VCaP (cell line): ENCODE data around the gene PILRA.

Experiments used
- H3K27ac ChIP-seq: fragments of 450-650 bp; 2 replicates; pipeline ENCODE4 v1.5.1; 2017
- CTCF ChIP-seq: fragments of 450-650 bp; conservative IDR thresholded peaks from 2 replicates; pipeline ENCODE4 v1.5.1; 2017; ENCODE audit warnings: mild to moderate bottlenecking, moderate library complexity

The PILRA gene

GRCh38 chr7:100415448-100415847, 42.2 kb downstream of the PILRA start:
- H3K27ac ChIP-seq = no peak overlapping the region
- no peak for TF ChIP-seq CTCF

DNA sequence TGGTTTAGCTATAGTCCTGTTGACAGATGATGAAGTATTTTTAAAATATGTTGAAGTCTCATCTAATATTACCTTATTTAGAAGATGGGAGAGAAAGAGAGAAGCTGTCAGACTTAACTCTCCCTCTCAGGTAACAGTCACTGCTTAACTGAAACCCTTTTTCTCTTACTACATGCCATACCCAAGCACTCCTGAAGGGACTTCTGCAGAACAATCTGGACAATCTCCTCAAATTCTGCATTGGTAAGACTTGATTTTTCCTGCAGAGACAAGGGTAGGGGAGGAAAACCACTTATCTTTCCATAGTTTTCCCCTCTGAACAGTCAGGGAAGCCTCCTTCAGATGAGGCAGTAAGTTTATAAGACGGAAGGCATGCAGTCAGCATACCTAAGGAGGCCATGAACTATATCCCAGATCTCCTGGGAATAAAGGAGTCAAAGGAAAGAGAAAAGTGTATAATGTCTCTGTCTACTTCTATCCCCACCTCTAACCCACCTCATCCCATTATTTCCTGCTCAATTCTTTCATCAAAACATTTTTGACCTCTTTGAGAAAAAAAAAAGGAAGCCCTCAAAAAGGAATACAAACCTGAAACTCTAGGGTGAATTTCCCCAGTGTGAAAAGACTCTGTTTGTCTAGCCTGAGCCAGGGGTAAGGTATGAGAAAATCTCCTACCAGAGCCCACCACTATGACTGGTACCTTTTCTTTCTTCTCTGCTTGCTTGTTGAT, 45.8 kb downstream of the PILRA start:
- no peak overlapping the region for H3K27ac ChIP-seq
- no peak for TF ChIP-seq CTCF

- TF ChIP-seq CTCF = no peak
- H3K27ac ChIP-seq = no peak overlapping the region
Measured at GRCh38 chr7:100419660-100420226, 46.5 kb downstream of the PILRA start.

DNA sequence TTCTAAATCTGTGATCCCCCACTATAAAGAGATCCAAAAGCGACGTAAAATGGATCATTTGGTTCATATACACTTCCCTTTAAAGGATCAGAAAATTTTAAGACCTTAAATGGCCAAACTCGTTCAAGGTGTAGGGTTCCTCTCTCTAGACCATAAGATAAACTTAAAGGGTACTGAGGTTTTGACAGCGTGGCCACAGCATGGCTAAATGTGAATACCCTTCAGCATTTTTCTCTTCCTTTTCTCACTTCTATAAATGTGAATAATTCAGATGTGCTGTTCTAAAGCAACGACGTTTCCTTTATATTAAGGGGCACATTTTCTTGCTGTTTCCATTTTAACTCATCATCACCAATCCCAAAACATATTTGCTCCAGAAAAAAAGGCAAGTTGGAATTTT, 50.0 kb downstream of the PILRA start:
- no peak for TF ChIP-seq CTCF
- H3K27ac ChIP-seq = no peak overlapping the region

DNA sequence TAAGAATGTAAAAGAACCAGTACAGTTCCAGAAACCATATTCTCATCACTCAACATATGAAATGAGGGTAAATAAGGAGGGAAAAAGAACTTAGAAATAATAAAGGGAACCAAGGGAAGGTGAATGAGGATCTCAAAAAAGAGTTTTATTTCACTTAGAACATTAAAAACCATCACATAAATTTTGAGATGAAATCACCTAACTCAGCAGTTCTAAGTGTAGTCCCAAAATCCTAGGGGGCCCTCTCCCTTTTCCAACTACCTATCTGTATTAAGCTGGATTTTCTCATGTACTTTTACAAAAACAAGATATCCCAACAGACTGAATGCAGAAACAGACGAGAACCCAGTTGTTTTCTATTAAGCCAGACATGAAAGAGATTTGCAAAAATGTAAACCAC, 52.1 kb downstream of the PILRA start:
- H3K27ac ChIP-seq = no peak overlapping the region
- no peak for TF ChIP-seq CTCF

- TF ChIP-seq CTCF = no peak
- H3K27ac ChIP-seq = no peak overlapping the region
Measured at GRCh38 chr7:100426516-100426915, 53.2 kb downstream of the PILRA start.

DNA sequence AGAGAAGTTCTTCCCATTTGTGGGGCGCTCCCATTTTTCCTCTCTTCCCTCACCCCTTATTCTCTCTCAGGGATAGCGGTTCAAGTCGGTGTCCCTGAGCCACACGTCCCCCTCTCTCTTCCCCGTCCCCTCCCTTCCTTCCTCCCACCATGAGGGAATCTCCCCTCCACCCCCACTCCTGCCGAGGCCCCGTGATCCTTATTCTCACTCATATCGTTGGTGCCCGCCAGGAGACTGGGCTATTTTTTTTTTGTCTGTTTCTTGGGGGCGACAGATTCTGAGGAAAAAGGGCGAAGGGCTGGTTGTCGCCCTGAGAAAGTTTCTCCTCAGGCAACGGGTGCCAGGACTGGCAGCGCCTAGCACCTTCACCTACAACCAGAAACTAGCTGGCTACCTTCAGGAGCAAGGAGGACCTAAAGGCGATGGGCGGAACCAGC, 54.5 kb downstream of the PILRA start:
- no peak for TF ChIP-seq CTCF
- peak overlapping the region; percentile 100 for H3K27ac ChIP-seq
